ENCODE results near the gene NEU2. TPM values are rescaled to one million over a fixed set of nuclear protein-coding genes. Genes with fewer than 3 reads are reported as not detected.

Gene NEU2
- polyA plus RNA-seq, 3 donors = not detected

- Histone ChIP-seq H3K27ac (ENCODE audit: low read depth in 1 of 2, low read length in 2 of 2) (no peak overlapping the region), H3K4me3 (replicated peaks in 1 of 3; ENCODE audit: low read depth in 2 of 3, low read length in 3 of 3) (no peak overlapping the region), H3K4me2 (replicated peaks; ENCODE audit: extremely low read depth, low read length, poor library complexity, severe bottlenecking) (no peak overlapping the region), H3K27me3 (ENCODE audit: control insufficient read depth in 2 of 2, insufficient read depth in 2 of 2, low read length in 2 of 2) (no peaks in the 10 kb centered on the region), H3K4me1 (ENCODE audit: control insufficient read depth in 1 of 2, insufficient read depth in 2 of 2, low read length in 2 of 2) (no peaks in the 10 kb centered on the region), H4K20me1 (ENCODE audit: insufficient read depth, low read length) (no peaks in the 10 kb centered on the region), H3K36me3 (replicated peaks in 1 of 2; ENCODE audit: control insufficient read depth in 1 of 2, insufficient read depth in 2 of 2, low read length in 2 of 2) (no peaks in the 10 kb centered on the region), H2AFZ (ENCODE audit: insufficient read depth, low read depth, low read length, poor library complexity, severe bottlenecking) (no peak overlapping the region), H3K9ac (ENCODE audit: insufficient read depth, low read length, poor library complexity, severe bottlenecking) (no peak overlapping the region), H3K79me2 (ENCODE audit: insufficient read depth, low read length) (no peaks in the 10 kb centered on the region), H3K9me3 (replicated peaks in 1 of 2; ENCODE audit: control insufficient read depth in 1 of 2, insufficient read depth in 1 of 2, low read length in 2 of 2) (no peaks in the 10 kb centered on the region)
- H3K4me3 Mint-ChIP-seq = no peak overlapping the region
- H3K27ac Mint-ChIP-seq = no peak overlapping the region
- WGBS (ENCODE audit: insufficient coverage) = no CpG with 5 or more reads among the region's 4 CpGs
- peaks cover 0 to 4% (median 0%) of the 10 kb centered on the region in 3 donors for H3K27me3 Mint-ChIP-seq (ENCODE audit: low read depth in 3 of 3)
- DNase-seq = no peak
- H3K4me1 Mint-ChIP-seq = no peaks in the 10 kb centered on the region
- TF ChIP-seq CTCF (IDR thresholded peaks at IDR 0.05) = no peak
- H3K36me3 Mint-ChIP-seq = no peaks in the 10 kb centered on the region
- intact Hi-C loops (cut with micrococcal nuclease) = no loop called here
- H3K9me3 Mint-ChIP-seq = peaks cover 0 to 4% (median 0%) of the 10 kb centered on the region in 7 donors
Measured at GRCh38 chr2:232993231-232993821, 39.1 kb upstream of the NEU2 start.

GRCh38 chr2:232994446-232994845 lies 38.0 kb upstream of the NEU2 start:
- Mint-ChIP-seq H3K4me1 (no peaks in the 10 kb centered on the region), H3K27ac (no peak overlapping the region), H3K27me3 (ENCODE audit: low read depth in 3 of 3) (peaks cover 0 to 2% (median 0%) of the 10 kb centered on the region in 3 donors), H3K9me3 (peaks cover 0 to 4% (median 0%) of the 10 kb centered on the region in 7 donors), H3K36me3 (no peaks in the 10 kb centered on the region), H3K4me3 (no peak overlapping the region)
- no peak overlapping the region for H3K4me3 ChIP-seq (replicated peaks in 1 of 3; ENCODE audit: low read depth in 2 of 3, low read length in 3 of 3)
- H3K36me3 ChIP-seq (replicated peaks in 1 of 2; ENCODE audit: control insufficient read depth in 1 of 2, insufficient read depth in 2 of 2, low read length in 2 of 2) = no peaks in the 10 kb centered on the region
- no peak for DNase-seq
- no peak overlapping the region for H3K9ac ChIP-seq (ENCODE audit: insufficient read depth, low read length, poor library complexity, severe bottlenecking)
- H2AFZ ChIP-seq (ENCODE audit: insufficient read depth, low read depth, low read length, poor library complexity, severe bottlenecking) = no peak overlapping the region
- no peaks in the 10 kb centered on the region for H3K4me1 ChIP-seq (ENCODE audit: control insufficient read depth in 1 of 2, insufficient read depth in 2 of 2, low read length in 2 of 2)
- H3K4me2 ChIP-seq (replicated peaks; ENCODE audit: extremely low read depth, low read length, poor library complexity, severe bottlenecking) = no peak overlapping the region
- H3K9me3 ChIP-seq (replicated peaks in 1 of 2; ENCODE audit: control insufficient read depth in 1 of 2, insufficient read depth in 1 of 2, low read length in 2 of 2) = no peaks in the 10 kb centered on the region
- H4K20me1 ChIP-seq (ENCODE audit: insufficient read depth, low read length) = no peaks in the 10 kb centered on the region
- intact Hi-C loops (cut with micrococcal nuclease) = no loop called here
- no peak for TF ChIP-seq CTCF (IDR thresholded peaks at IDR 0.05)
- 95% methylated on average over 5 of the region's 5 CpGs for WGBS (ENCODE audit: insufficient coverage)
- no peaks in the 10 kb centered on the region for H3K79me2 ChIP-seq (ENCODE audit: insufficient read depth, low read length)
- no peak overlapping the region for H3K27ac ChIP-seq (ENCODE audit: low read depth in 1 of 2, low read length in 2 of 2)
- H3K27me3 ChIP-seq (ENCODE audit: control insufficient read depth in 2 of 2, insufficient read depth in 2 of 2, low read length in 2 of 2) = no peaks in the 10 kb centered on the region

Measured in CD14-positive monocyte (primary cell).